Activated naive CD4-positive, alpha-beta T cell treated with anti-CD3 and anti-CD28 coated beads, Interleukin-2, amount 50 U/mL, for 72 hours (primary cell): Measurements from ENCODE around the gene CORO6. TPM values are rescaled to one million over a fixed set of nuclear protein-coding genes. Genes with fewer than 3 reads are reported as not detected.

Experiments
- ATAC-seq, 2 donors: fragments of 150-1000 bp; cut with Tn5 transposase; 2 replicates each; pipeline ENCODE4 v1.10.0; 2021; ENCODE audit warnings: mild to moderate bottlenecking in 2 of 2, moderate library complexity in 2 of 2
- DNase-seq, 2 donors: peaks; one replicate each; pipeline ENCODE4 v3.0.0; 2021 to 2022; ENCODE audit warnings: low spot score in 2 of 2
- H3K27ac Mint-ChIP-seq, 2 donors: one replicate each; pipeline ENCODE4 v1.8.0; 2022; ENCODE audit warnings: mild to moderate bottlenecking in 2 of 2, mixed read lengths in 2 of 2
- H3K36me3 Mint-ChIP-seq, 2 donors: one replicate each; pipeline ENCODE4 v1.8.0; 2022; ENCODE audit warnings: mixed read lengths in 2 of 2
- H3K9me3 Mint-ChIP-seq, 2 donors: one replicate each; pipeline ENCODE4 v1.8.0; 2022; ENCODE audit warnings: mixed read lengths in 2 of 2
- total RNA-seq, 2 donors: library from RNA; stranded (reverse); gene quantifications; one replicate each; pipeline ENCODE4 v1.2.3, GENCODE V29; 2022

CORO6 gene
- total RNA-seq, 2 donors from 2014 or later: 17.3 to 47.3 TPM

DNA sequence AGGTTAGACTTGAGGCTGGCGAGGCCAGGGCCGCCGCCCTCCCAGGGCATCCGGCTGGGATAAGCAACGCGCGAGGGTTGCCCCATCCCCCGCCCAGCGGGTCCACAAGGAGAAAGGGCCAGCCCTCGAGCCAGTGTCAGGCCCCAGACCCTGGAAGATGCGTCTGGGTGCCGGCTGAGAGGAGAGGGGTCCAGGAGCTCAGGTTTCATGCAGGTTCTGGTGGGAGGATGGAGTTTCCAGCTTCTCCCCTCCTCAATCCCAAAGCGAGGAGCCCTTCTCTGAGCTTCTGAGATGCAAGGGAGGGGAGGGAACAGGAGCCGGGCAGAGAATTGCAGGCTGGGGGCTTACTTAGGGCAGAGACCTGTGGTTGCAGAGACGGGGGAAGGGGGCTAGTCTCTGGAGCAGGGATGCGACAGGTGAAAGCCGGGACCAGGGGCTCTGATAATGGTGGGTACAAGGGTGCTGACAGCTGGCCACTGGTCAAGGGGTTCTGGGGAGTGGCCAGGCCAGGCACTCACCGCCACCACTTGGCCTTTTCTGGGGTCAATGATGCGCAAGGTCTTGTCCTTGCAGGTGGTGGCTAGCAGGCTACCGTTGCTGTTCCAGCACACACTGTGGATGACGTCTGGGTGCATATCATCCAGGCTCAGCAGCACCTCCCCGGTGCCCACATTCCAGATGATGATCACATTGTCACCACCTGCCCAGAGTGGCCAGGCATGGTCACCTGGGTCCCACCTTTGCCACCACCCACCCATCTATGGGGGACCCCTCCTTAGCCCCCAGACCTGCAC, 4.2 kb downstream of the CORO6 start:
- DNase-seq: no peak

DNA sequence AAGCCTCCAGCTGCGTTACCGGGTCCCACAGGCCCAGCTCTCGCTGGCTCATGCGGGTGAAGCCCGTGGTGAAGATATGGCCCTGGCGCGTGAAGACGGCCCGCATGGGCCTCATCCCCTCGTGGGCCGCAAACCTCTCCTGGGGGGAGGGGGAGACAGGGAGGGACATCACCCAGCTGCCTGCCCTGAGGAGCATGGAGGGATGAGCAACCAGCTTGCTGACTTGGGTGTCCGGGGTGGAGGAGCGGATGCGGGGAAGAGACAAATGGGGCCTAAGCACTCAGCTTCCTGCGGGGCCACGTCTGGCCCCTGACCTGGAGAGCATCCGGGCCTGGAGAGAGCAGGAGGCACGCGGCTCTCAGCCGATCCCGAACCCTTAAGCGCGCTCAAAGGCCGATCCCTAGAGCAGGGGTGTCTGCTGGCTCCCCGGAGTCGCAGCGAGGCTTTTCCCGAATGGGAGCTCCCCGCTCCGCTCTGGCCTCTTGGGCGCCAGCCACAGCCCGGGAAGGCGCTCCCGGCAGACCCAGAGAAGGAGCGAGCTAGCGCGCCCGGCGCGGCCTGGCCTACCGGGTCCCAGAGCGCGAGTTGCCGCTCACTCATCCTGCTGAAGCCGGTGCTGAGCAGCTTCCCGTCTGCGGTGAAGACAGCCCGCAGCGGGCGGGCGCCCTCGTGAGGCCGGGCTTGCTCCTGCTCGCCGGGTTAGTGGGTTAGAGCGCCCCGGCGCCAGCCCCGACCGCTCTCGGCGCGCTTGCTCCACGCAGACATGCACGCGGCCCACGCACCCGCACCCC, 5.0 kb downstream of the CORO6 start:
- H3K27ac Mint-ChIP-seq: peak overlapping the region; percentile 69 to 82
- ATAC-seq (peak; percentile 42 to 43), DNase-seq (peak; percentile 86 to 88)
- no peaks in the 10 kb centered on the region for H3K9me3 Mint-ChIP-seq
- no peaks in the 10 kb centered on the region for H3K36me3 Mint-ChIP-seq

More for the DNA sequence above, 4.2 kb downstream of the CORO6 start:
- Mint-ChIP-seq H3K27ac (peak overlapping the region; percentile 65 to 82), H3K36me3 (no peaks in the 10 kb centered on the region), H3K9me3 (no peaks in the 10 kb centered on the region)
- ATAC-seq: no peak

DNA sequence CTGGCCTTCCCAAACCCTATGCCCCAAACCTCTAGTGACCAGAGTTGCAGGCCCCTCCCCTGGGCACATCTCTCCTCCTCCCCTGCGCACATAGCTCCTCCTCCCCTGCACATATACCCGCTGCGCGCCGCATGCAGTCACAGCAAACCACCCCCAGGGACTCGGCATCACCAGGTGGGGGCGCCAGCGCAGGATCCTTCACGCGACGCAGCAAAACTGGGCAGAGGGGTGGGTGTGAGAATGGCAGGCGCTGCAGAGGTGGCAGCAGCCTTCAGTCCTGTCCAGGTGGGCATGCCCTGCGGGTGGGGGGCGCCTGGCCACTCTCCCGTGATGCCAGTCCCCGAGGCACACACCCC, 5.6 kb downstream of the CORO6 start:
- H3K9me3 Mint-ChIP-seq: no peaks in the 10 kb centered on the region
- peak; percentile 88 to 95 for DNase-seq
- no peaks in the 10 kb centered on the region for H3K36me3 Mint-ChIP-seq
- peak overlapping the region; percentile 69 to 82 for H3K27ac Mint-ChIP-seq
- ATAC-seq: peak; percentile 73

DNA sequence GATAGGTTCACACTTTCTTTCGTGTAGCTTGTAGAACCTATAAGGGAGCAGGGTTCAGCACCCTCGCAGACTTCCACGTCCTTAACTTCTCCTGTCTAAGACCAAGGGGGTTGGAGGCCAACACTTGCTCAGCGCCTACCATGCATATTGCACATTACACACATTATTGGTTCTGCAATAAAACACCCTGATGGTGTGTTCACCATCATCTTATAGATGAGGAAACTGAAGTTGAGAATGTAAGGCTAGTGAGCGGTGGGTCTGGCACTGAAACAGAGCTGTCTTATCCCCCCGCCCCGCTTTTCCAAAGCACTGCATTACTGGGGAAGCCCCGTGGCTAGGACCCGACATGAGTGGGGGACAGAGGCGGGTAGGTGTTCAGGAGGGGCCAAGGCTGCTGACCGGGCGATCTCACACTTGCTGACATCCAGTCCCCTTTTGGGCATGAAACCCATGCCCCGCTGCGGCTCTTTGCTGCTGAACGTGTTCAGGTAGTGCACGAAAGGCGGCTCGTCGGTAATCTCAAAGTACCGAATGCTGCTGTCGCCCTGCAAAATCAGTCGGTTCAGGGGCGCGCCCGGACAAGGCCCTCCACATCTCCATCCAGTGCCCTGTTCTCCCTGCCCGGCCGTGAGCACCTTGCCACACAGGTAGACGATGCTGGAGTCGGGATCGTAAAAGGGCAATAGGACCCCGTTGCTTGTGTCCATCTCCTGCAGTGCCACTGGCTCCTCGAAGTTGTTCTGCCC, 6.2 kb downstream of the CORO6 start:
- no peaks in the 10 kb centered on the region for H3K9me3 Mint-ChIP-seq
- peak overlapping the region in 1 of 2 donors; percentile 82 for H3K27ac Mint-ChIP-seq
- DNase-seq: no peak
- no peak for ATAC-seq
- H3K36me3 Mint-ChIP-seq: no peaks in the 10 kb centered on the region

DNA sequence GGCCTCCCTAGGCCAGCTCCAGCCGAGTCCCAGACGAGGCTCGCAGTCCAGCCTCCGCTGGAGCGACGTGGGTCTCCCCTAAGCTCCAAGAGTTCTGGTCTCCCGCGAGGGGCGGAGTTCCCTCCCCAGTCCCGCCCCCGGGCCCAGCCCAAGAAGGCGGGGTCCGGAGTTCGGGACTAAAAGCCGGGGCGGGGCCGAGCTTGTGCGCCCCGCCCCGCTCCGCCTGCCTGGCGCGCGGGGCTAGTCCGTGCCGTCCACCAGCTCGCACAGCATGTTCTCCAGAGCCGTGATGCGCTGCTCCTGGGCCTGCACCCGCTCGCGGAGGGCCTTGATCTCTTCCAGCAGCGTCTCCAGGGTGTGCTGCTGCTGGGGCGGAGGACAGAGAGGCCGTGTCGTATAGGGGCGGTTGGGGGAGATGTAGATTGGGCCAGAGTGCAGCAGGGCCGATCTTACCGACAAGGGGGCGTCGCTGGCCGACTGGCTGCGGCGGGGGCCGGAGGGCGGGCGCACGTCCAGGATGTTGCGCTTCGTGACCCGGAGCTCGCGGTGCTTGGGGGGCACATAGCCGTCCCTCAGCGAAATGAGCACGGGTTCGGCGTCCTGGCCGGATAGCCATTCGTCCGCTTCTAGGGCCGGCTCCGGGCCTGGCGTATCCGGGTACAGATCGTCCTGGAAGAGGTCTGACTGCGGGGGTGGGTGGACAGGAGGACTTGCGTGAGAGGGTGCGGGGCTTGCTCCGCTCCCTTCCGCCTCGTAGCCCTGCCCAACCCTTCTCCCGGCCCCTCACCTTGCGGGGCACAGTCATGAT, 7.0 kb downstream of the CORO6 start:
- DNase-seq (peak; percentile 85 to 94), ATAC-seq (peak; percentile 55 to 64)

DNA sequence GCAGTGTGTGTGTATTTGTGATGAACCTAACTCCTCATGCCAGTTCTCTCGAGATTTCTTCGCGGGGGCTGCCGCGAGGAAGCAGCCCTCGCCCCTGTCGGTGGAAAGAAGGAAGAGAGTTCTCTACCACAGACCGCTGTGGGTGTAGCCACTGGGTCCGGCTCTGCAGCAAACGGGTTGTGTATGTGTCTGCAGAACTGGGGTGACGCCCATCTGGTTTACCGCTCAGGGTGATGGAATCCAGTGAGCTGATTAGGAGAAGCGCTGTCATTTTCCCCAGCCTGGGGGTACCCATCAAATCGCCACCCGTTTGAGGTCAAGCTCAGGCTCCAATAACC, 7.7 kb downstream of the CORO6 start:
- Mint-ChIP-seq H3K27ac (no peak overlapping the region), H3K36me3 (no peaks in the 10 kb centered on the region), H3K9me3 (no peaks in the 10 kb centered on the region)
- DNase-seq: peak in 1 of 2 donors; percentile 61
- ATAC-seq: peak; percentile 4 to 9

More for the DNA sequence above, 7.0 kb downstream of the CORO6 start:
- Mint-ChIP-seq H3K27ac (peak overlapping the region in 1 of 2 donors; percentile 48), H3K9me3 (no peaks in the 10 kb centered on the region), H3K36me3 (no peaks in the 10 kb centered on the region)

DNA sequence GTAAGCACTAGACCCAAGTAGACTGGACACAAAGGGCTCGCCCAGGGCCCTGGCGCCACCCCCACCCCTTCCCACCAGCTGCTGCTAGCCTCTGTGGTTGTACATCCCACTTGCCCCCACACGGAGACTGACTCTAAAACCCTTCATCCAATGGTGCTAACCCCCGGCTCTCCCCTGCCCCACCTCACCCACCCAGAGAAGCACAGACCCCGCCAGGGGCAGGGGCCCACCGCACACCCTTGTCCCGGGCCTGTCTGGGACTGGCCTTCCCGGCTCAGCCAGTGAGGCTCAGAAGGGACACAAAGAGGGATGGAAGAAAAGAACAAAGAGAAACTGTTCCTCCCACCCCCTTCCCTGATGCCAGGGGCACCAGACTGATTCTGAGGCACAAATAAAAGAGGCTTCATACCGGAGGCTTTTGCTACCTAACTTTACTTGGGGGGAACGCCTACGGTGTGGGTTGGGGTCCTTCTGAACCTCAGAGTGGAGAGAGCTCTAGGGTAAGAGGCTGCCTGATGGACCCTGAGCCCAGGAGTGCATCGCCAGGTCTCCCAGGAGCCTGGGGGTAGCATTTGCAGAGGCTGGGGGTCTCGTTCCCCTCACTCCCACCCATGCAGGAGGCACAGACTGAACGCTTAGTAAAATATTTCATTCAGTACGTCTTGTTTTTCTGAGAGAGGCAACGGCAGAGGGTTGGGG, 8.2 kb downstream of the CORO6 start:
- no peaks in the 10 kb centered on the region for H3K36me3 Mint-ChIP-seq
- no peaks in the 10 kb centered on the region for H3K9me3 Mint-ChIP-seq
- DNase-seq (no peak), ATAC-seq (no peak)
- H3K27ac Mint-ChIP-seq: peak overlapping the region in 1 of 2 donors; percentile 26

DNA sequence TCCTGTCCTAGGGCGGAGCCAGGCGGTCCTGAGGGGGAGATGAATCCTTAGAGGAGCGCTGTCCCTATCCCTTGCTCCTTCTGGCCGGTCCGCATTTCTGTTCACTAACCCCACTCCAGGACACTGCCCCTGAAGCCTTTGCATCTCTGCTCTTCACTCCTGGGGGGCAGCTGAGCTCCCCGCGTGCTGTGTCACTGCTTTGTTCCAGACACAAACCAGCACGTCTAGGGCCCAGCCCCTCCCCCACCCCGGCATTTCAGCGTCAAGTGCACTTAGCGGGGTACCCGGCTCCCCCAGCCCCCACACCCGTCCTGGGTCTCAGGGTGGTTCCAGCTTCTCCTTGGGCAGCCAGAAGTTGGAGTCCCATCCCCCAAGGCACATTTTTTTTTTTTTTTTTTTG, 8.9 kb downstream of the CORO6 start:
- Mint-ChIP-seq H3K36me3 (no peaks in the 10 kb centered on the region), H3K27ac (peak overlapping the region in 1 of 2 donors; percentile 26), H3K9me3 (no peaks in the 10 kb centered on the region)
- no peak for DNase-seq
- peak in 1 of 2 donors; percentile 0 for ATAC-seq

DNA sequence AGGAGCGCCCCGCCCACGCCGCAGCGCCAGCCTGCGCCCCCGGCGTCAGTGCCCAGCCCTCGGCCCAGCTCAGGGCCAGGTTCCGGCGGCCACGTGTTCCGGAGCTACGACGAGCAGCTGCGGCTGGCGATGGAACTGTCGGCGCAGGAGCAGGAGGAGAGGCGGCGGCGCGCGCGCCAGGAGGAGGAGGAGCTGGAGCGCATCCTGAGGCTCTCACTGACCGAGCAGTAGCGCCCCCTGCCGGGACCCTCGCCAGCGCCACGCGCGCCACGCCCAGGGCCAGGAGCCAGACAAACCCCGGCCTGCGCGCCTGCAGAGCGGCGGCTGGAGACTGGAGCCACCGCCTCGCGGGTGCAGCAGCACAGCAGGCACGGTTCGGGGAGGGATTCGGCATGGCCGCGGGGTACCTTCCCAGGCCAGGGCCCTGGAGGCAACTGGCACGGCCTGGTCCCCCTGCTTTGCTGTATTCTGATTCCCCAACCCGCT, 9.3 kb downstream of the CORO6 start:
- Mint-ChIP-seq H3K27ac (no peak overlapping the region), H3K9me3 (no peaks in the 10 kb centered on the region), H3K36me3 (no peaks in the 10 kb centered on the region)
- peak; percentile 90 to 99 for DNase-seq
- peak; percentile 50 to 56 for ATAC-seq

DNA sequence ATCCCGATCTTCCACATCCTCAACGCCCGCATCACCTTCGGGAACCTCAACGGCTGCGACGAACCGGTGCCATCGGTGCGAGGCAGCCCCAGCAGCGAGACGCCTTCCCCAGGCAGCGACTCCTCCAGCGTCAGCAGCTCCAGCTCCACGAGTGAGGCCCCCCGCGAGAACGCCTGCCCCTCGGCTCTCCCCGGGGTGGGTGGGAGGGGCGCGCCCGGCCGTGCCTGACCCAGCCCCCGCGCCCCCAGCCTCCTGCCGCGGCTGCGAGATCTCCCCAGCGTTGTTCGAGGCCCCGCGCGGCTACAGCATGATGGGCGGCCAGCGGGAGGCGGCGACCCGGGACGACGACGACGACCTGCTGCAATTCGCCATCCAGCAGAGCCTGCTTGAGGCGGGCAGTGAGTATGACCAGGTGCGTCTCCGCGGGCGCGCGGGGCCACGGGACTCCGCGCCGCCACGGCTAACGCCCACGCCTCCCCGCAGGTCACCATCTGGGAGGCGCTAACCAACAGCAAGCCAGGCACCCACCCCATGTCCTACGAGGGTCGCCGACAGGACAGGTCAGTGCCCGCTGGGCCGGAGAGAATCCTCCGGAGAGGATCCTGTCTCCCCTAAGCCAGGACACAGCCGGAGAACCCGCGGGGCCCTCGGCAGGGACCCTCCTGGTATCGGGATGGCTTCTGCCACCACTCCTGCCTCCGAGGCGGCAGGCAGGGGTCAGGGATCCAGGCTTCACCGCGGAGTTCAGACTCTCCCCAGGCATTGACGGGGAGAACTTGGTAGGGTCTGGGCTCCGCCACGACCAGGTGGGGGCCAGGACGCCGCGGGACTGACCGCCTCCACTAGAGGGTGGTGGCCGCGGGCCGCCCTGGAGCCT, 10.1 kb downstream of the CORO6 start:
- H3K9me3 Mint-ChIP-seq: no peaks in the 10 kb centered on the region
- H3K27ac Mint-ChIP-seq: no peak overlapping the region
- no peaks in the 10 kb centered on the region for H3K36me3 Mint-ChIP-seq
- DNase-seq (no peak), ATAC-seq (no peak)

DNA sequence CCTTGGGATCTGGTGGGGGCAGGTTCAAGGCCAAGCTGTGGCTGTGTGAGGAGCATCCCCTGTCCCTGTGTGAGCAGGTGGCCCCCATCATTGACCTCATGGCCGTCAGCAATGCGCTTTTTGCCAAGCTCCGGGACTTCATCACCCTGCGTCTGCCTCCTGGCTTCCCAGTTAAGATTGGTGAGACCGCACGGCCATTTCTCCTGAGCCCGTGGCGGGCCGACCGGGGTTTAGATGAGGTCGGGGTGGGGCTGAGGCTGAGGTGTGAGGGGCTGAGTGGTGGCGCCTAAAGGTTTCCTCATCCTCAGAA, 10.7 kb downstream of the CORO6 start:
- Mint-ChIP-seq H3K36me3 (no peaks in the 10 kb centered on the region), H3K9me3 (no peaks in the 10 kb centered on the region), H3K27ac (no peak overlapping the region)
- DNase-seq (no peak), ATAC-seq (no peak)

DNA sequence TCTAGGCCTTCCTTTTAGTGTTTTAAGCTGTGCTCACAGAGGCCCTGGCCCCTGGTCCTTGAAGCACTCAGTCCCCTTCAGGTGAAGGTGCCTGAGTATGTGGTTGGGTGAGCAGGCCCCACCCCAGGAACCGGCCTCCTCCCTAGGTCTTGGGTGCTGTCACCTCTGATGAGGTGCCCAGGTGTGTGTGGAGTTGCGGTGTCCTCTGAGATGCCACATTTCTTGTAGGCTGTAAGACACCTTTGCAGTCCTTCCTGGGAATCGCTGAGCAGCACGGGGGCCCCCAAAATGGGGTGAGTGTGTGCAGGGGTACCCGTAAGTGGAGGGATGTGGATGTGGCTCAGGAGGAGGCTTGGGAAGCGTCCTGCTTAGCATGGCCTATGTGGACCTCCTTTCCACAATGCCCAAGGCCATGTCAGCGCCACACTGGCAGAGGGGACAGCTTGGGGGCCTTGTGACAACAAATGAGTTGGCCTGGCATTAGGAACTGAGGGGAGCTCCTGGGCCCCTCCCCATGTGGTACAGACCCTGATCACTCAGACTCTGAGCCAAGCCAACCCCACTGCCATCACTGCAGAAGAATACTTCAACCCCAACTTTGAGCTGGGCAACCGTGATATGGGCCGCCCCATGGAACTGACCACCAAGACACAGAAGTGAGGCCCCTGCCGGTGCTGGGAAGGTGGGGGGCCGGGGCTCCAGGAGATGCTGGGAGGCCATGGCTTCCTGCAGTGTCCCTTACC, 11.2 kb downstream of the CORO6 start:
- Mint-ChIP-seq H3K27ac (no peak overlapping the region), H3K36me3 (no peaks in the 10 kb centered on the region), H3K9me3 (no peaks in the 10 kb centered on the region)
- ATAC-seq: no peak
- no peak for DNase-seq

DNA sequence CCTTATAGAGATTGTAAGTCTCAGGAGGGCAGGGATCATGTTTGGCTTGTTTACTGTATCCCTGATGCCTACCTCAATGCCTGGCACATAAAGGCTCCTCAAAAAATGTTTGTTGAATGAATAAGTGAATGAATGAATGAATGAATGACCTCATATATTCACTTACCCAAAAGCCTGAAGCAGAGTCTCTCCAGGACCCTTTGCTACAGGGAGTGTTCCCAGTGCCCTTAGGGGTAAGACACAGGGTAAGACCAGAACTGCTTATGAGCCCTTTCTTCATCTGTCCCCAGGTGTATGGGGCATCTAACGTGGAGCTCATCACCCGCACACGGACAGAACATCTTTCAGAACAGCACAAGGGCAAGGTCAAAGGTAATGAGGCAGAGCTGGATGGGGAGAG, 12.3 kb downstream of the CORO6 start:
- Mint-ChIP-seq H3K36me3 (no peaks in the 10 kb centered on the region), H3K9me3 (no peaks in the 10 kb centered on the region), H3K27ac (no peak overlapping the region)
- ATAC-seq: no peak
- DNase-seq: no peak

DNA sequence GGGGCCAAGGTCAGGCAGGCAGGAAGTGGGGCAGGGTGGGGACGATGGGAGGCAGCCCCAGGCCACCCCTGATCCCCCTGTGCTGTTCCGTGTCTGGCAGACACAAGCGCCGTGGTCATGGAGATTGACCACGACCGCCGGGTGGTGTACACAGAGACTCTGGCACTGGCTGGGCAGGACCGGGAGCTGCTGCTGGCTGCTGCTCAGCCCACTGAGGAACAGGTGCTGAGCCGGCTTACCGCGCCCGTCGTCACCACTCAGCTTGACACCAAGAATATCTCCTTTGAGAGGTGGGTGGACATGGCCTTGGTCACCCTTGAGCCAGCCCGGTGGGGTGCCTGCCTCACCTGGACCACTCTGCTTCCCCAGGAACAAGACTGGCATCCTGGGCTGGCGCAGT, 13.7 kb downstream of the CORO6 start:
- H3K36me3 Mint-ChIP-seq: no peaks in the 10 kb centered on the region
- no peaks in the 10 kb centered on the region for H3K9me3 Mint-ChIP-seq
- no peak overlapping the region for H3K27ac Mint-ChIP-seq
- no peak for DNase-seq
- no peak for ATAC-seq
